KOPT-K1 (cell line): ENCODE results near the gene TMEM150B.

ENCODE experiments used
- H3K27ac ChIP-seq: fragments of 200-600 bp; sonication (generic); 2 replicates; pipeline ENCODE4 v1.5.1; 2016; ENCODE audit warnings: antibody characterized with exemption, mild to moderate bottlenecking, low read depth, low read length; ENCODE audit not compliant: poor library complexity, severe bottlenecking
- H3K36me3 ChIP-seq: fragments of 200-600 bp; sonication (generic); 2 replicates; pipeline ENCODE4 v1.5.1; 2017; ENCODE audit warnings: antibody characterized with exemption, mild to moderate bottlenecking, low read length, moderate library complexity; ENCODE audit not compliant: insufficient read depth
- H3K9me3 ChIP-seq: fragments of 200-600 bp; sonication (generic); 2 replicates; pipeline ENCODE4 v1.5.1; 2017; ENCODE audit warnings: antibody characterized with exemption, low read length, mild to moderate bottlenecking; ENCODE audit not compliant: insufficient read depth, poor library complexity, severe bottlenecking

The TMEM150B gene

GRCh38 chr19:55309448-55309847 lies 15.7 kb downstream of the TMEM150B start:
- no peaks in the 10 kb centered on the region for H3K9me3 ChIP-seq
- H3K36me3 ChIP-seq: no peaks in the 10 kb centered on the region; the same call in 1 of the 2 replicates
- no peak overlapping the region for H3K27ac ChIP-seq

- Histone ChIP-seq H3K9me3 (no peaks in the 10 kb centered on the region), H3K36me3 (no peaks in the 10 kb centered on the region; the same call in 1 of the 2 replicates), H3K27ac (no peak overlapping the region)
Observed at GRCh38 chr19:55308281-55308680, 16.9 kb downstream of the TMEM150B start.

GRCh38 chr19:55306712-55307111 lies 18.4 kb downstream of the TMEM150B start:
- H3K9me3 ChIP-seq: no peaks in the 10 kb centered on the region
- no peak overlapping the region for H3K27ac ChIP-seq
- no peaks in the 10 kb centered on the region; the same call in 1 of the 2 replicates for H3K36me3 ChIP-seq

DNA sequence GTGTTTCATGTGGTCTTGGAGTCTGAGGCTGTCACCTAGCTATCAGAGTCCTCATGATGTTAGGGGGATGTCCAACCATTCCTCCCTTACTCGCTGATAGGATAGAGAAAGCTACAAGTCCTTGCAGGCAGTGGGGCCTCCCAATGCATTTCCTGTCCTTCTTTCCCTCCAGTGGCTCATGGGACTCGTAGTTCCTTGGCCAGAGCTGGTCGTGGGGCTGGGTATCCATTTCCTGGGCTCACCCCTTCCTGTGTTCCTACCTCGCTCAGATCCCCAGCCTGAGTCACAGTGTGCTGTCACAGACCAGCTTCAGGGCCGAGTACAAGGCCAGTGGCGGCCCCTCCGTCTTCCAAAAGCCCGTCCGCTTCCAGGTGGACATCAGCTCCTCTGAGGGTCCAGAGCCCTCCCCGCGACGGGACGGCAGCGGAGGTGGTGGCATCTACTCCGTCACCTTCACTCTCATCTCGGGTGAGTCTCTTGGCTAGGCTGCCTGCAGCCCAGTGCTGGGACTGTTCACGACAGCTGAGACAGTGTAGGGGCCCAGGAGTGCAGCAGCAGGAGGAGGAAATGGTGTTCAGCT lies 19.1 kb downstream of the TMEM150B start:
- Histone ChIP-seq H3K9me3 (no peaks in the 10 kb centered on the region), H3K27ac (no peak overlapping the region), H3K36me3 (no peaks in the 10 kb centered on the region; the same call in 1 of the 2 replicates)

GRCh38 chr19:55305491-55305890 lies 19.6 kb downstream of the TMEM150B start:
- no peaks in the 10 kb centered on the region; the same call in 1 of the 2 replicates for H3K36me3 ChIP-seq

DNA sequence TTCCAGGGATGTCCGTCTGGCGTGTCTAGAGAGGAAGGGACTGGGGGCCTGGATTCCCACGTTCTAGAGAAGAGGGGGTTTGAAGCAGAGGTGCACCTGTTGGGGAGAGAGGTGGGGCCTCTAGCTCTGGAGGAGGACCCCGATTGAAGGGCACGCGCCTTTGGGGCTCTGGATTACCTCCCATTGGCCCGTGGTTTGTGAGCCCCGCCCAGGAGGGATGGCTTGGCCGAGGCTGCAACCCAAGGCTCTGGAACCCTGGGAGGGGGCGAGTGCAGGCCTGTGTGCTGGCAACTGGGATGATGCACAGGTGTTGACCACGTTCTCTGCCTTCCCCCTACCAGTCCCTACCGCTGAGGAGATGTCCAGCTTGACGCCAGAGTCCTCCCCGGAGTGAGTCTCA lies 20.2 kb downstream of the TMEM150B start:
- no peak overlapping the region for H3K27ac ChIP-seq
- H3K36me3 ChIP-seq: no peaks in the 10 kb centered on the region; the same call in 1 of the 2 replicates
- H3K9me3 ChIP-seq: no peaks in the 10 kb centered on the region

More at GRCh38 chr19:55305491-55305890, 19.6 kb downstream of the TMEM150B start:
- no peak overlapping the region for H3K27ac ChIP-seq
- no peaks in the 10 kb centered on the region for H3K9me3 ChIP-seq

DNA sequence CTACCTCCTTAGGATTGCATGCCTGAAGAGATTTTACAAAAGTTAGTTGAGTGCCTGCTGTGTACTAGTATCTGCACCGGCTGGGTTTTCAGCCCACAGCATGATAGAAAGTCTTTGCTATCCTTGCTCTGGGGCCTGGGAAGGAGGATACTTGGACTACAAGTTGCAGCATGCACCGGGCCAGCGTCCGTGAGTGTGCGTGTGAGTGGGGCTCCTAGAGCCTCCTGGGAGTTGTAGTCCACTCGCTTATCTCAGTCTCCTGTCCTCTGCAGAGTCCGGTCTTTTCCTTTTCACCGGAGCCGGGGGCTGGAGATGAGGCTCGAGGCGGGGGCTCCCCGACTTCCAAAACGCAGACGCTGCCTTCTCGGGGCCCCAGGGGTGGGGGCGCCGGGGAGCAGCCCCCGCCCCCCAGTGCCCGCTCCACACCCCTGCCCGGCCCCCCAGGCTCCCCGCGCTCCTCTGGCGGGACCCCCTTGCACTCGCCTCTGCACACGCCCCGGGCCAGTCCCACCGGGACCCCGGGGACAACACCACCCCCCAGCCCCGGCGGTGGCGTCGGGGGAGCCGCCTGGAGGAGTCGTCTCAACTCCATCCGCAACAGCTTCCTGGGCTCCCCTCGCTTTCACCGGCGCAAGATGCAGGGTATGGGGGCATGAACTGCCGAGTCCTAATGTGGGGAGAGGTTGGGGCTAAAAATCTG lies 20.7 kb downstream of the TMEM150B start:
- H3K9me3 ChIP-seq: no peaks in the 10 kb centered on the region
- no peaks in the 10 kb centered on the region; the same call in 1 of the 2 replicates for H3K36me3 ChIP-seq
- H3K27ac ChIP-seq: no peak overlapping the region

DNA sequence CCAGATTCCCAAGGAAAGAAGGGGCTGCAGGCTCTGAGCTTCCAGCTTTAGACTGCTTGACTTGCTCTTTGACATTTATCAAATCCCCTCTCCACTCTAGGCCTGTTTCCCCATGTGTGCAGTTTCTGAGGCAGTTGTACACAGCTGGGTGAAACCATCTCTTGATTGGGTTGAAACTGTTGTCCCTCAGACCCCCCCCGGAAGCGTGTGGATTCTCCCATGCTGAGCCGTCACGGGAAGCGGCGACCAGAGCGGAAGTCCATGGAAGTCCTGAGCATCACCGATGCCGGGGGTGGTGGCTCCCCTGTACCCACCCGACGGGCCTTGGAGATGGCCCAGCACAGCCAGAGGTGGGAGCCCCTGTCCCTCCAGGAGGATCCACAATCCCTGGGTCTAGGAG lies 21.7 kb downstream of the TMEM150B start:
- Histone ChIP-seq H3K27ac (no peak overlapping the region), H3K9me3 (no peaks in the 10 kb centered on the region), H3K36me3 (no peaks in the 10 kb centered on the region; the same call in 1 of the 2 replicates)

GRCh38 chr19:55302318-55302703 lies 22.8 kb downstream of the TMEM150B start:
- H3K27ac ChIP-seq: peak overlapping the region; percentile 76
- H3K9me3 ChIP-seq: no peaks in the 10 kb centered on the region
- no peaks in the 10 kb centered on the region; the same call in 1 of the 2 replicates for H3K36me3 ChIP-seq

- no peaks in the 10 kb centered on the region for H3K36me3 ChIP-seq
- H3K27ac ChIP-seq: peak overlapping the region; percentile 76
Observed at GRCh38 chr19:55301459-55302317, 23.5 kb downstream of the TMEM150B start.

DNA sequence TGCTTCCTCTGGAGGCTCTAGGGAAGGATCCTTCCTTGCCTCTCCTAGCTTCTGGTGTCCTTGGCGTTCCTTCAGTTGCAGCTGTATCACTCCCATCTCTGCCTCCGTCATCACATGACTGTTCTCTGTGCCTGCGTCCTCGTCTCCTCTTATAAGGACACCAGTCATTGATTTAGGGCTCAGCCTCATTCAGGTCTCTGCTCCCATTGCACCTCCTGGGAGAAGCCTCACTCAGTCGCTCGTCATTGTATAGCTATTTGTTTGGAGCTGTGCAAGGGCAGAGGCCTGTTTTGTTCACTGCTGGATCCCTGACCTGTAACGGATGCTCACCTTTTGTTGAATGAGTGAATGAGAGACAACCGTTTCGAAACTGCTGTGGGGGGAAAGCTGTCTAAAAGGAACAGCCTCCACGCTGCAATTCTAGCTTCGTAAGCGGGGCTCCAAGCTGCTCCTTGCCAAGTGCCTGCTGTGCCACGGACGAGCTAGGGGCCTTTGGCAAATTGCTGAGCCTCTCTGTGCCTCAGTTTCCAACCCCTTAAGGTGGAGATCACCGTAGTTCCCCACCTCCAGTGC lies 24.2 kb downstream of the TMEM150B start:
- no peaks in the 10 kb centered on the region for H3K9me3 ChIP-seq
- H3K36me3 ChIP-seq: no peaks in the 10 kb centered on the region
- no peak overlapping the region for H3K27ac ChIP-seq

More at GRCh38 chr19:55301459-55302317, 23.5 kb downstream of the TMEM150B start:
- H3K9me3 ChIP-seq: no peaks in the 10 kb centered on the region

- Histone ChIP-seq H3K36me3 (no peaks in the 10 kb centered on the region), H3K9me3 (no peaks in the 10 kb centered on the region), H3K27ac (no peak overlapping the region)
Observed at GRCh38 chr19:55299991-55300390, 25.1 kb downstream of the TMEM150B start.

DNA sequence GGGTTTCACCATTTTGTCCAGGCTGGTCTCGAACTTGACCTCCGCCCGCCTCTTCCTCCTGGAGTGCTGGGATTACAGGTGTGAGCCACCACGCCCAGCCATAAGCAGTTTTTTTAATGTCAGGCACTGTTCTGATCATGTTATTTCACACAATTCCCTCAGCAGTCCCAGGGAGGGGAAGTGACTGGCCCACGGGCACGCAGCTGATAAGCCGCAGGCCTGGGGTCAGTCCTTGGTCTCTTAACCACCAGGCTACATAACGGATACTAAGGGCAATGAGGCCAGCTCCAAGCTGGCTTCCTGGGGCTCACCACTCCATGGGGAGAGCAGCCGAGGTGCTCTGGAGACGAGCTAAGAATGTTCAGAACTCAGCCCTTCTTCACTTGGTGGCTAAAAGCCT lies 27.9 kb downstream of the TMEM150B start:
- Histone ChIP-seq H3K36me3 (no peaks in the 10 kb centered on the region), H3K27ac (no peak overlapping the region), H3K9me3 (no peaks in the 10 kb centered on the region)

DNA sequence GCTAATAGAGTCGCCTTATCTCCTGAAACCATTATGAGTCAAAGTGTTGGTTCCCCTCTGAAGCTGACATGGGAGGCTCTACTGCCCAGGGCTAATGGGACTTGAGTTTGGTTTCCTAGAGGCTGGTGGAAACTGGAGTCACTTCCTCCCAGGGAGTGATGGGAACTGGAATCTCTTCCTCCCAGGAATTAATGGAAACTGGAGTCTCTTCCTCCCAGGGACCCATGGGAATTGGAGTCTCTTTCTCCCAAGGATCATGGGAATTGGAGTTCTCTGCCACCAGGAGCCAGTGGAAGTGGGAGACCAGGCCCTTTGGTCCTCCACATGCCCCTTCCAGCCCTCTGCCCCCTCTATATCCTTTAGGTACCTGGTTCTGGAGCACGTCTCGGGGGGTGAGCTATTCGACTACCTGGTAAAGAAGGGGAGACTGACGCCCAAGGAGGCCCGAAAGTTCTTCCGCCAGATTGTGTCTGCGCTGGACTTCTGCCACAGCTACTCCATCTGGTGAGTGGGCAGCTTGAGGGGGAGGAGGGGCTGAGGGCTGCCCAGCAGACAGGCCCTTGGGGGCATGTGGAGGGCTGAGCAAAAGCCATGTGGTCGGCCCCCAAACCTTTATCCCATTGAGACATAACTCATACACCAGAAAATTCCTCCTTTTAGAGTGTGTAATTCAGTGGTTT lies 35.9 kb downstream of the TMEM150B start:
- no peak overlapping the region for H3K27ac ChIP-seq

More for the DNA sequence above, 35.9 kb downstream of the TMEM150B start:
- H3K9me3 ChIP-seq: no peaks in the 10 kb centered on the region
- no peaks in the 10 kb centered on the region for H3K36me3 ChIP-seq
